CD4-positive, alpha-beta T cell treated with Interleukin-12 subunit alpha and Interleukin-12 subunit beta, for 1 hour (primary cell): ENCODE results near the gene FNDC11.

Experiments used
- DNase-seq: peaks from one replicate; pipeline ENCODE4 v3.0.0-alpha.2; 2020

Gene FNDC11

GRCh38 chr20:63540417-63541186 is 13.4 kb upstream of the FNDC11 start:
- no peak for DNase-seq

GRCh38 chr20:63541371-63541770 is 12.6 kb upstream of the FNDC11 start:
- no peak for DNase-seq

GRCh38 chr20:63542031-63542559 is 11.9 kb upstream of the FNDC11 start:
- no peak for DNase-seq

- DNase-seq: no peak
Observed at GRCh38 chr20:63542696-63543095, 11.3 kb upstream of the FNDC11 start.

DNA sequence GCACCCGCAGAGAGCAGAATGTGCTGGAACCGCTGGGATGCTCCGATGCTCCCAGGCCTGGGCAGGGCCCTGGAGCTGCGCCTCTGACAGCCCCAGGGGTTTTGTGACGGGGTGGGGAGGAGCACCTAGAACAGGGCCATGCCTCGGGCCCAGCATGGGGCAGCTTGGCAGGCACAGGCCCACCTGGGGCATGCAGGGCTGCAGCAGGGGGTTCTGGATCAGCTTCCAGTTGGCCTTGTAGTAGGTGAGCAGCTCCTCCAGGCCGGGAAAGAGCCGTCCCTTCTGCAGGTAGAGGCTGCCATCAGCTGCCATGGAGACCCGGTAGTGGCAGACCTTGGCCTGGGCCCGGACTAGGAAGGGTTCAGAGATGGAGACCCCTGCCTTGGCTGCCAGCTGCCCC is 10.8 kb upstream of the FNDC11 start:
- DNase-seq: no peak

DNA sequence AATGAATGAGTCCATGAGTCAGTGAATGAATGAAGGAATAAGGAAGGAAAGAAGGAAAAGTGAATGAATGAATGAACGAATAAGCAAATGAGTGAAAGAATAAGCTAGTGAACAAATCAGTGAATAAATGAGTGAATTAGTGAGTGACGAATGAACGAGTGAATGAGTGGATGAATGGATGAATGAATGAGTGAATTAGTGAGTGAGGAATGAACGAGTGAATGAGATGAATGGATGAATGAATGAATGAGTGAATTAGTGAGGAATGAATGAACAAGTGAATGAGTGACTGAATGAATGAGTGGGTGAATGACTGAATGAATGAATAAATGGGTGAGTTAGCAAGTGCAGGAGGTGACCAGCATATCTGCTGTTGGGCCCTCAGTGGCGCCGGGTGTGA is 10.2 kb upstream of the FNDC11 start:
- no peak for DNase-seq

DNA sequence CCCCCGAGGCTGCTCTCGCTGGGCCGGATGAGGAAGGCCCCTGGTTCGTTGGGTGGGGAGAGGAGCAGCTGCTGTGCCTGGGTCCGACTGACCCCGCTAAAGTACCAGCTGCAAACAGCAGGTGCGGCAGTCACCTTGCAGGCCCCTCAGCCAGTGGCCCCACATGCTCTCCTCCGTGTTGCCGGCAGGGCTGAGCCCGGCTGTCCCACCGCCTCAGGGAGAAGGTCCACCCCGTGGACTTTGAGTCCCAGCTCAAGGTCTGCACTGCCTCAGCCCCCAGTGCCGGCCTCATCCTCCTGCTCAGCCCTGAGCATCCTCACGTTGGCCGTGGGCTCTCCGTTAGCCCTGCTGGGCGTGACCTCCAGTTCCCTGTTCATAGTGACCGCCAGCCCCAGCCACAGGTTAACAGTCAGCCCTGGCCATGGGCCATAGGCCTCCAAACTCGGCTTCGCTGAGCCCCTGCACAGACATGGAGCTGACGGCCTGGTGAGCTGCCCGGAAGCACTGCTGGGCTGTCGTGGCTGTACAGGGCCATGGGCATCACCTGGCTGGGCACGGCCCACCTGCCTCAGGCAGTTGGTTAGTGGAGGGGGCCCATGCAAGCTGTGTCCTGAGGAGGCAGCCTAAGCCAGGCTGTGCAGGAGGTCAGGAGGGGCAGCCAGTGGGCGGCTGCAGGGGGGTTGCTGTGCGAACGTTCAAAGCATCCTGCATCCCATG is 9.6 kb upstream of the FNDC11 start:
- no peak for DNase-seq

GRCh38 chr20:63544958-63545516 is 8.9 kb upstream of the FNDC11 start:
- no peak for DNase-seq

DNA sequence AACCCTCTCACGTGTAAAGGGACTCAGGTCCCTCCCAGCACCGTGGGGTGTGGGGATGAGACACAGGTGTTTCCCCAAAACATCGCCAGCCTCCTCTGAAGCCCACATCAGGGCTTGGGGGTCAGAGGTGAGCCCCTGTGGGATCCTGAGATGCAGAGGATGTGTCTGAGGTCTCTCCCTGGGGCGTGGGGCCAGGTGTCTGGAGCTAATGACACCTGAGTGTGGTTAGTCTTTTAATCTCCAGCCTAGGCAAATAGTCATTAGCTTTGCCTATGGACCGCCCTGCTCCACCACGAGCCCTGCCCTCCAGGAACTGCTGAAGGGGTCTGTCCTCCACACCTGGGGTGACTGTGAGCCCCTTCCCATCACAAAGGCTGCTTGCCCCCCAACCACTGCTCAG is 8.1 kb upstream of the FNDC11 start:
- DNase-seq: no peak

DNA sequence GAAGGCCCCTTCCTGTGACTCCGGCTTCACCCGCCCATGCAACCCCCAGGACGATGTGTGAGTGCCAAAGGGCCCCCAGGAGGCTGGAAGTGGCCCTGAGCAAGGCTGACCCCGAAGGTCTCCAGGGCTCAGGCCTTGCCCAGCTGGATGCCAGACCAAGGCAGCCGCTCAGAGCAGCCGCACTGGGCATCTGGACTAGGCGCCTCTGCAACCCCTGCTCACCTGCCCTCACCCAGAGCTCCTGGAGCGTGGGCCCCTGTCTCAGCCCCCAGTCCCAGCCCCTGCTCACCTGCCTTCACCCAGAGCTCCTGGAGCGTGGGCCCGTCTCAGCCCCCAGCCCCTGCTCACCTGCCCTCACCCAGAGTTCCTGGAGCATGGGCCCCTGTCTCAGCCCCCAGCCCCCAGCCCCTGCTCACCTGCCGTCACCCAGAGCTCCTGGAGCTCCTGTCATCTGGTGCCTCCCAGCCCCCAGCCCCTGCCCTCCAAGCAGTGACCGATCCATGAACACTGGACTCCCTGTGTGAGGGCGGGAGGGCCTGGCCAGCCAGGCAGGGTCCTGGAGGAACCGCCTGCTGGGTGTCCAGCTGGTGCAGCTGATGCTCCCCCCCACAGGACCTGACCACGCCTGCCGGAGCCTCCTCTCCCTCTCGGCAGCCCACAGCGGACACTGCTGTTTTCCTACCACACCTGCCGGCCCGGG is 7.6 kb upstream of the FNDC11 start:
- no peak for DNase-seq

DNA sequence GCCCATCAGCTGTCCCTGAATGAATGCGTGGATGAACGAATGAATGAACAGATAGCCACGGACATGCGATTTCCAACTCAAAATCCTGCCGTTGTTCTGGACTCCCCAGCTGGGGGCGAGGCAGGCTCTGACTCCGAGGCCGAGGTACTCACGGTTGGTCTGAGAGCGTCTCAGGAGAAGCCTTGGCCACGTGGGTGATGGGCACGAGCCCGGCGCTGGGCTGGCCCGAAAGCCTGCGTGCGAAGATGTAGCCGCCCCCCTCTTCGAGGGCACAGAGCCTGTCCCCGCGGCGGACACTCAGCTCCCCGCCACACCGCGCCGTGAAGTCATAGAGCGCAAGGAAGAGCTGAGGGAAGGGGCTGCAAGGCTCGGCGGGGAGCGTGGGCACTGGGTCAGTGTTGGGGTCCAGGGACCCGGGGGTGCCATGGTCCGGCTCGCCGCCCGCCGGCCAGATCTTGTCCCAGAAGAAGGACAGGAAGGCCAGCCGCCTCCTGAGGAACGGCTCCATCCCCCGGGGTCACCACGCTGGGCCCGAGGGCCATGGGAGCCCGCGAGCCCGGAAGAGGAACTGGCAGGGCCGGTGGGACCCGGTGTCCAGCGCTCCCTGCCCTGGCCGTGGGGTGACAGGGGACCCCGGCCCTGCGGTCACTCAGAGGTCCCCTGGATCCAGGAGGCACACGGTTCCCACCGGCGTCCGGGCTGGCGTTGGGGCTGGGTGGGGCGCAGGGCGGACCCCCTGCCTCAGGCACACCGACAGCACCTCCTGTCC is 6.8 kb upstream of the FNDC11 start:
- no peak for DNase-seq

- DNase-seq: no peak
Observed at GRCh38 chr20:63547725-63548480, 6.1 kb upstream of the FNDC11 start, which contains the start of gene SRMS. TSS of gene SRMS (minus strand) at chr20:63547749. CDS start at chr20:63547463, 286 bp downstream.

DNA sequence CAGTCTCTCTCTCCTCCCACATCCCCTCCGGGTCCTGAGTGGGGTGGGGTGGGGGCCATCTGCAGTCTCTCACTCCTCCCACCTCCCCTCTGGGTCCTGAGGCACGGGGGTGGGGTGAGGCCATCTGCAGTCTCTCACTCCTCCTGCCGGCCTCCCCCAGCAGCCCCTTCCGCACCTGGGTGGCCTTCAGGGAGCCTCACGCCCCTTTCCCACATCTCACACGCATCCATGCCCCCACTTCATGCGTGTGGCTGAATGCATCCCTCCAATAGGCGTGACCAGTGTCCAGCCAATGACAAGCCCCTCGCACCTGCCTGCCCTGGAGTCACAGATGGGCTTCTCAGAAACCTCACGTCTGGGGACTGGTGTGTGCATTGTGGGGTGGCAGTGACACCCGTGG is 5.4 kb upstream of the FNDC11 start:
- no peak for DNase-seq

GRCh38 chr20:63549019-63549418 is 4.9 kb upstream of the FNDC11 start:
- no peak for DNase-seq

DNA sequence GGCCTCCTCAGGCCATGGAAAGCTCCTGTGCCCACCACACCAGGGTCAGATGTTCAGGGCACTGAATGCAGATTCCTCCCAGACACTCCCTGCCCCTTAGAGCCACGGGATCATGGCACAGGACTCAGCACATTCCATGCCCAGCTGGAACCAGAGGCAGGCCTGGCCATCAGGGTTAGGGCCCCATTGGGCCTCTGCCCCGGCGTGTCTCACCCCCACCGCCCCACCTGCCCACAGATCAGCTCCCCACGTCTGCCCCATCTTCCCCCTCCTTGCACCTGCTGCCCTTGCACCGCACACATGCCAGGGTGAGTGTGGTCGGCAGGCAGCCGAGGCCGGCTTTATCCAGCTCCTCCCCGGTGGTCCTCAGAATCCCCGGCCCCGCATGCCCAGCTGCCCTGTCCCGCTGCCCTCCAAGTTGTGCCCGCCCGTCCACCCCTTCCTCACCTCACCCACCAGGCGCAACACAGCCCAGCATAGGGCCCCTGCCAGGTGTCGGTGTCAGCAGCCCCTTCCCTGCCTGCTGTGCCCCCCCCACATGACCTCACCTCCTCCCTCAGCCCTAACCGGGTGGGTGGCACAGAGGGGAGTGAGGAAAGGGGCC is 4.2 kb upstream of the FNDC11 start:
- no peak for DNase-seq

- DNase-seq: no peak
Observed at GRCh38 chr20:63551068-63551467, 2.9 kb upstream of the FNDC11 start.

DNA sequence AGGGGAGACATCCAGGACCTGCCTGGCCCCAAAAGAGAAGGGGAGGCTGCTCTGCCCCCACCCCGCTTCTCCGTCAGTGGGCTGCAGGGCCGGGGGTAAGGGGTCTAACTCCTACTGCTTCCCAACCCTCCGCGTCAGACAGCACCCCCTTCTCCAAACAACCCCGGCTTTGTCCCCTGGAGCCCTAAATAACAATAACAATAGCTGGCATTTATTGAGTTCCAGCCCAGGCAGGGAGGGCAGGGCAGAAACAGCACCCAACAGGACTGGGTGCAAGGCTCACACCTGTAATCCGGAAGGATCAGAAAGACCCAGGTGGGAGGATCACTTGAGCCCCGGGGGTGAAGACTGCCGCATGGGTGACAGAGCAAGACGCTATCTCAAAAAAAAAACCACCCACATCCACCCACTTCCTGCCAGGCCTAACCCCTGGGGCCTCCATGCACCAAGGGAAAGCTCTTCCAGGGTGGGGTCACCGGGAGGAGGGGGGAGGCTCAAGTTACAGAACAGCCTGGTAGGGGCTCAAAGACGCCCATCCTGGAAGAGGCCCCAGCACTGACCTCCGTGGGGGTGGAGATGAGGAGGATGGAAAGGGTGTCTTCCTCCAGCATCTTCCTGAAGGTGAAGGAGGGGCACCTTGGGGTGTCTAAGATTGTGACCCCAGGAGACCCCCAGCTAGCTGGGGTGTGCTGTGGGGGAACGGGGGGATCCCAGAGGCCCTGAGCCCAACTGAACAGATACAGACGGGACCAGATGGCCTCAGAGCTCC is 1.3 kb upstream of the FNDC11 start:
- peak; percentile 71 for DNase-seq

DNA sequence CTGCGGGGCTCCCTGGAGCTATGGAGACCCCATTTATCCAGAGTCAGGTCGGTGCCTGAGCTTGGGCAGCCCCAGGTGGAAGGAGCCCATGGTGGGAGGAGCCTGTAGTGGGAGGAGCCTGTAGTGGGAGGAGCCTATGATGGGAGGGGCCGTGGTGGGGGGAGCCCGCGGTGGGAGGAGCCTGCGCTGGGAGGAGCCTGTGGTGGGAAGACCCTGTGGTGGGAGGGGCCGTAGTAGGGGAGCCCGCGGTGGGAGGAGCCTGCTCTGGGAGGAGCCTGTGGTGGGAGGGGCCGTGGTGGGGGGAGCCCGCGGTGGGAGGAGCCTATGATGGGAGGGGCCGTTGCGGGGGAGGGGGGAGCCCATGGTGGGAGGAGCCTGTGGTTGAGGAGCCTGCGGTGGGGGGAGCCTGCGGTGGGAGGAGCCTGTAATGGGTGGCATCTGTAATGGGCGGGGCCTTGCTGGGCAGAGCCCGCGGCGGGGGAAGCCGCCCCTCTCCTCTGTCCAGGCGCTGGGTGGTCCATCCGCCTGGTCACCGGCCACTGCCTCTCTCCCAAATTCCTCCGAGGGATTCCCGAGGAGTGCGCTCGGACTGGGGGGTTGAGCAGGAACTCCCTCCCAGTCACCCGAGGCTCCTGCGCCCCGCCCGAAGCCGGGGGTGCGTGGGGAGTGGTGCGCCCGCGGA is 567 bp upstream of the FNDC11 start:
- peak; percentile 92 for DNase-seq

DNA sequence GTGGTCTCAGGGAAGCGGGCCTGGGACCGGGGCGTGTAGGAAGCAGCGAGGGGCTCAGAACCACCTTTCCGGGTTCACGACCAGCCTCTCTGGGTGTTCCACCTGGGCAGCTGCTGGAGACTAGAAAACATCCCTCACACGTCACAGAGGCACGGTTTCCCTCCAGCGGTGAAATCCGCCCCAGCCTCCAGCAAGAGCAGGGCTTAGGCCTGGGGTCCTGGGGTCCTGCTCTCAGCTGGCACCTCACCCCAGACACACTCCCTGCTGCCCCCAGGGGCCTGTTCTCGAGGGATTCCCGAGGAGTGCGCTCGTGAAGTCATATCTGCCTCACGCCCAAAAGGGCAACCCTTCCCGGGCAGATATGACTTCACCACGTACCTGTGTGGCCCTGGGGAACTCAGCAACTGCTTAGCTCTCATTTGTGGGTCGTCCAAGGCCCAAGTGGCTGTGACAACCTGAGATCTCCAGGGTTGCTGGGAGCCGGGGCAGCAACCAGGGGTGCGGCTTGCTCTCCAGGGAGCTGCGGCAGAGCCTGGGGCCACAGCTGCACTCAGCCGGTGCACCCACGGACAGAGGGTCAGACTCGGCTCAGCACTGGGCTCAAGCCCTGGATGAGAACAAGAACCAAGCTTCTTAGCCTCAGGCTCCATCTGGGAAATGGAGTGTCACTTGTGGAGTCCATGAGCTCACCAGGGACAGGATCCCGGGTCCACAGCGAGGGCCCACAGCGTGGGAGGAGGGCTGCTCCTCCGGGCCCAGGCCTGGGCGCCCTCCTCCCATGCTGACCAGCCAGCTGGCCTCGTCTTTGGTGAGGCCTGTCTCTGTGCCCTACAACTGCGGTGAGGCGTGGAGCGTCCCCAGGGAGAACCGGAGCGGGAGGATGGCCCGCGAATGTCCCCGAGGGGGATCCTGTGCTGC is 661 bp downstream of the FNDC11 start:
- peak; percentile 19 for DNase-seq
